HepG2 (cell line): ENCODE measurements around the gene NRL. TPM values are rescaled to one million over a fixed set of nuclear protein-coding genes. Genes with fewer than 3 reads are reported as not detected.

Experiments used
- ATAC-seq: fragments of 200-7000 bp; cut with Tn5 transposase; 3 replicates; pipeline ENCODE4 v1.9.1; 2020; ENCODE audit warnings: mild to moderate bottlenecking, moderate library complexity
- BruUV-seq: library from RNA; stranded (reverse); fragments of 400-500 nt; replicated peaks from 2 replicates; lab custom pipeline; 2021; lab: Mats Ljungman, UMichigan
- CTCF ChIA-PET: fragments of 300-600 bp; formaldehyde crosslinking; extraction: SDS; loops from one replicate; lab custom pipeline; 2021; ENCODE audit warnings: low total read pairs, inconsistent platforms, low intra/inter-chr PET ratio; lab: Yijun Ruan, JAX
- POLR2A ChIA-PET: fragments of 350-600 bp; sonication (Branson Sonifier 250); formaldehyde crosslinking; loops from one replicate; lab custom pipeline; 2020; ENCODE audit warnings: antibody characterized with exemption, inconsistent platforms; lab: Yijun Ruan, JAX
- DNase-seq: peaks from one replicate; pipeline ENCODE4 v3.0.0-alpha.2; 2015; ENCODE audit warnings: low spot score
- FAIRE-seq: peaks from 3 replicates; lab custom pipeline; 2011; peaks lifted over from hg19 to GRCh38; lab: Jason Lieb, UNC
- H2AFZ ChIP-seq: one replicate; pipeline ENCODE4 v1.6.1; 2011; ENCODE audit warnings: low read length, inconsistent platforms
- H3K27ac ChIP-seq: fragments of 300-600 bp; 3 replicates; pipeline ENCODE4 v1.8.0; 2011; ENCODE audit warnings: mixed run types, mild to moderate bottlenecking, mixed read lengths, low read length, inconsistent platforms; ENCODE audit not compliant: insufficient read depth; ENCODE audit errors: extremely low read length
- H3K27me3 ChIP-seq, 2 experiments: fragments of 200-600 bp in 1 of 2; 2 replicates in 1 of 2; 3 replicates in 1 of 2; pipeline versions ENCODE4 v1.6.0 to v1.8.0; 2011; ENCODE audit warnings: low read length in 2 of 2, mild to moderate bottlenecking in 2 of 2, moderate library complexity in 2 of 2, inconsistent platforms in 1 of 2; ENCODE audit not compliant: insufficient read depth in 2 of 2, control insufficient read depth in 1 of 2
- H3K36me3 ChIP-seq, 2 experiments: fragments of 200-600 bp in 1 of 2; replicated peaks in 1 of 2; 2 replicates in 1 of 2; 3 replicates in 1 of 2; pipeline versions ENCODE4 v1.5.1 to v1.8.0; 2011; ENCODE audit warnings: low read length in 2 of 2, inconsistent platforms in 1 of 2; ENCODE audit not compliant: insufficient read depth in 2 of 2, control insufficient read depth in 1 of 2
- H3K4me1 ChIP-seq: 2 replicates; pipeline ENCODE4 v1.5.1; 2012; ENCODE audit warnings: low read length, inconsistent platforms; ENCODE audit not compliant: insufficient read depth
- H3K4me2 ChIP-seq: 2 replicates; pipeline ENCODE4 v1.6.0; 2011; ENCODE audit warnings: low read depth, low read length, inconsistent platforms
- H3K4me3 ChIP-seq, 3 experiments: fragments of 200-600 bp in 1 of 3; sonication (generic), shearing (Covaris generic) in 1 of 3; replicated peaks in 1 of 3; 2 replicates each; pipeline ENCODE4 v1.5.1; 2011 to 2016; ENCODE audit warnings: low read length in 3 of 3, inconsistent platforms in 2 of 3, low read depth in 2 of 3, mild to moderate bottlenecking in 2 of 3, control low read depth in 1 of 3, mixed read lengths in 1 of 3; ENCODE audit not compliant: insufficient read depth in 1 of 3
- H3K79me2 ChIP-seq: one replicate; pipeline ENCODE4 v1.6.1; 2011; ENCODE audit warnings: low read length, inconsistent platforms; ENCODE audit not compliant: insufficient read depth
- H3K9ac ChIP-seq: 2 replicates; pipeline ENCODE4 v1.6.0; 2011; ENCODE audit warnings: mild to moderate bottlenecking, low read depth, low read length, inconsistent platforms; ENCODE audit not compliant: insufficient read depth
- H3K9me3 ChIP-seq: 2 replicates; pipeline ENCODE4 v1.5.1; 2012; ENCODE audit warnings: mild to moderate bottlenecking, low read length
- H4K20me1 ChIP-seq: 2 replicates; pipeline ENCODE4 v1.6.0; 2011; ENCODE audit warnings: inconsistent platforms, mild to moderate bottlenecking, low read length, moderate library complexity; ENCODE audit not compliant: insufficient read depth
- AKNA ChIP-seq: sonication (generic); formaldehyde crosslinking; IDR thresholded peaks from 2 replicates; pipeline ENCODE4 v1.4.0; 2020; ENCODE audit warnings: missing genetic modification reagents, borderline replicate concordance
- CENPBD1 ChIP-seq: sonication (generic); formaldehyde crosslinking; IDR thresholded peaks from 2 replicates; pipeline ENCODE4 v1.8.0; 2022; ENCODE audit warnings: missing genetic modification reagents, low read depth, mild to moderate bottlenecking, borderline replicate concordance
- CHD4 ChIP-seq: fragments of 200-600 bp; sonication (generic); IDR thresholded peaks from 2 replicates; pipeline ENCODE4 v1.7.0; 2017; ENCODE audit warnings: mild to moderate bottlenecking, low read length, borderline replicate concordance
- EZH2 ChIP-seq: conservative IDR thresholded peaks from 2 replicates; pipeline ENCODE4 v1.6.1; 2012; ENCODE audit warnings: mild to moderate bottlenecking, low read depth, low read length, moderate library complexity
- WIZ ChIP-seq: sonication (generic); formaldehyde crosslinking; IDR thresholded peaks from 2 replicates; pipeline ENCODE4 v1.5.1; 2020; ENCODE audit warnings: mild to moderate bottlenecking, missing genetic modification reagents
- ZMAT3 ChIP-seq: sonication (generic); formaldehyde crosslinking; conservative IDR thresholded peaks from 2 replicates; pipeline ENCODE4 v1.7.0; 2021; ENCODE audit warnings: missing genetic modification reagents
- ZNF644 ChIP-seq: IDR thresholded peaks from 2 replicates; pipeline ENCODE4 v1.6.1; 2016; ENCODE audit warnings: low read depth
- ZNF720 ChIP-seq: sonication (generic); formaldehyde crosslinking; IDR thresholded peaks from 2 replicates; pipeline ENCODE4 v1.4.0; 2020; ENCODE audit warnings: missing genetic modification reagents
- WGBS: methylation state at CpG from one replicate; pipeline ENCODE4 v1.1.6; 2017; ENCODE audit warnings: low lambda C conversion rate; 5-methylcytosine and 5-hydroxymethylcytosine counted together
- in situ Hi-C: cut with HindIII; loops from 2 replicates; pipeline ENCODE4 v1.10.0; 2017; ENCODE audit warnings: low pct_unique_long_range_greater_than_20kb; ENCODE audit not compliant: extremely low pct_ligation_motif_present
- intact Hi-C: fragments of 100-400 bp; cut with micrococcal nuclease; formaldehyde crosslinking; loops from one replicate; pipeline ENCODE4 v1.10.0; 2022; ENCODE audit not compliant: unreplicated experiment
- polyA plus RNA-seq, 8 experiments: library from polyadenylated mRNA; depleted of rRNA in 3 of 8; stranded (reverse) in 7 of 8; unstranded in 1 of 8; fragments of >200 nt; fragmentation: Illumina TruSeq in 4 of 8; extraction: Trizol in 4 of 8; gene quantifications; 2 replicates each; pipeline versions ENCODE4 v1.2.1 to v1.2.3, GENCODE V29; 2011 to 2016; ENCODE audit warnings: low read depth in 4 of 8, missing spikeins in 1 of 8, mixed read lengths in 1 of 8; ENCODE audit not compliant: insufficient read depth in 1 of 8
- total RNA-seq, 5 experiments: library from RNA; depleted of rRNA; stranded (reverse); fragments of >200 nt; fragmentation: Illumina TruSeq; extraction: Trizol; gene quantifications; 2 replicates each; pipeline ENCODE4 v1.2.3, GENCODE V29; 2016; ENCODE audit warnings: low read depth in 1 of 5
- TF ChIP-seq, protein P1 (sequence below): sonication (generic); formaldehyde crosslinking; IDR thresholded peaks from 2 replicates; pipeline ENCODE4; 2020; ENCODE audit warnings: missing genetic modification reagents, mild to moderate bottlenecking, borderline replicate concordance
- TF ChIP-seq, protein P2 (sequence below), 2 experiments: sonication (generic) in 1 of 2; formaldehyde crosslinking in 1 of 2; IDR thresholded peaks; 2 replicates each; pipeline versions ENCODE4 v1.4.0 to v1.6.1; 2018 to 2020; ENCODE audit warnings: missing genetic modification reagents in 2 of 2, borderline replicate concordance in 1 of 2, low read depth in 1 of 2, mild to moderate bottlenecking in 1 of 2, missing biosample characterization in 1 of 2

The NRL gene
- total and polyA plus RNA-seq, 2 of the 13 experiments (the other 11 are each of a cell fraction or from before 2014, with no cell fraction given): 2.5 to 4.7 TPM

DNA sequence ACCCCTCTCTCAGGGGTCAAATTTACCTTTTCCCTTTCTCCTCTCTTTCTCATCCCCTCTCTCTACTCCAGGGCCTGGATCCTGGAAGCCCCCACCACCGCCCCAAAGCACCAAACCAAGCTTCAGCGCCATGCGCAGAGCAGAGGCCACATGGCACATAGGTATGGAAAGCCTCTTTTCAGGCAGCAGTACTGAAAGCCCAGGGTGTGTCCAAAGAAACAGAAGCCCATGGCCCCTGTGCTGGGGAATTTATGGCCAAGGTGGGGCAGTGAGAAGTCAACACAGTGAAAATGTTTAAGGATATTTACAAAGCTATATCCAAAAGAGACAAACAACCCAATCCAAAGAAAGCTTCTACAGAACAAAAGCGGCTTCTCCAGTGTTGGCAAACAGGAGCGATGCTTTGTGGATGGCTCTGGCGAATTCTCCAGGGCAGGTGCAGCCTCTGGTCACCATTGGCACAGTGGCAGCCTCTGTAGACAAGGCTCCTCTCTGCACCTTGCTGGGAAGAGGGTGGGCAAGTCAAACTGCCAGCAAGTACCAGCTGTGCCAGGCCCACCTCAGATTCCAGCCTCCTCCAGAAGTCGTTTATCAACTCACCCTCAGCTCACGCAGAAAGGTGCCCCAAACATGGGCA, 48.1 kb downstream of the NRL start:
- BruUV-seq: no TSS peak
- FAIRE-seq: no peak
- H3K4me1 ChIP-seq: peaks cover 41% of the 10 kb centered on the region
- H3K9ac ChIP-seq: peak overlapping the region; percentile 25; the same call in 1 of the 2 replicates
- ChIA-PET CTCF (no interaction called here), POLR2A (interaction anchor here (0.6 to 4.7 kb wide), 10 partner anchors 9 to 176 kb away, joined by 3 to 62 read pairs (median 8); partner anchors contain the start of genes CARMIL3, DCAF11, EMC9 and IRF9)
- peaks cover 14 to 41% of the 10 kb centered on the region in 2 experiments; a peak in 3 of 5 replicates for H3K27me3 ChIP-seq
- in situ Hi-C loops (no loop called here), intact Hi-C loops (no loop called here)
- no peaks in the 10 kb centered on the region for H3K9me3 ChIP-seq
- 54% methylated on average over 8 of the region's 8 CpGs for WGBS
- peak; percentile 3; the same call in 2 of the 3 replicates for ATAC-seq
- peak overlapping the region; percentile 74 for H3K4me2 ChIP-seq
- H3K36me3 ChIP-seq: no peaks in the 10 kb centered on the region
- no peak for DNase-seq
- H3K79me2 ChIP-seq: no peaks in the 10 kb centered on the region
- H4K20me1 ChIP-seq: no peaks in the 10 kb centered on the region
- H3K4me3 ChIP-seq: peak overlapping the region in 2 of 3 experiments; percentile 6 to 49; a peak in 4 of 6 replicates
- peak overlapping the region; percentile 3 for H3K27ac ChIP-seq
- H2AFZ ChIP-seq: no peak overlapping the region
- TF ChIP-seq WIZ (CRISPR knock-in tag): 0 out of 2 replicates have a peak, but pooled peaks have one; percentile 16
- no peak for TF ChIP-seq ZNF644 (CRISPR knock-in tag)
- 0 out of 2 replicates have a peak, but pooled peaks have one; percentile 42 for TF ChIP-seq ZMAT3
- TF ChIP-seq AKNA (CRISPR knock-in tag): no peak
- peak; percentile 37; the same call in 1 of the 2 replicates for TF ChIP-seq EZH2
- TF ChIP-seq, protein P1, sequence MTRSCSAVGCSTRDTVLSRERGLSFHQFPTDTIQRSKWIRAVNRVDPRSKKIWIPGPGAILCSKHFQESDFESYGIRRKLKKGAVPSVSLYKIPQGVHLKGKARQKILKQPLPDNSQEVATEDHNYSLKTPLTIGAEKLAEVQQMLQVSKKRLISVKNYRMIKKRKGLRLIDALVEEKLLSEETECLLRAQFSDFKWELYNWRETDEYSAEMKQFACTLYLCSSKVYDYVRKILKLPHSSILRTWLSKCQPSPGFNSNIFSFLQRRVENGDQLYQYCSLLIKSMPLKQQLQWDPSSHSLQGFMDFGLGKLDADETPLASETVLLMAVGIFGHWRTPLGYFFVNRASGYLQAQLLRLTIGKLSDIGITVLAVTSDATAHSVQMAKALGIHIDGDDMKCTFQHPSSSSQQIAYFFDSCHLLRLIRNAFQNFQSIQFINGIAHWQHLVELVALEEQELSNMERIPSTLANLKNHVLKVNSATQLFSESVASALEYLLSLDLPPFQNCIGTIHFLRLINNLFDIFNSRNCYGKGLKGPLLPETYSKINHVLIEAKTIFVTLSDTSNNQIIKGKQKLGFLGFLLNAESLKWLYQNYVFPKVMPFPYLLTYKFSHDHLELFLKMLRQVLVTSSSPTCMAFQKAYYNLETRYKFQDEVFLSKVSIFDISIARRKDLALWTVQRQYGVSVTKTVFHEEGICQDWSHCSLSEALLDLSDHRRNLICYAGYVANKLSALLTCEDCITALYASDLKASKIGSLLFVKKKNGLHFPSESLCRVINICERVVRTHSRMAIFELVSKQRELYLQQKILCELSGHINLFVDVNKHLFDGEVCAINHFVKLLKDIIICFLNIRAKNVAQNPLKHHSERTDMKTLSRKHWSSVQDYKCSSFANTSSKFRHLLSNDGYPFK: peak; percentile 49; the same call in 1 of the 2 replicates
- TF ChIP-seq, protein P2, sequence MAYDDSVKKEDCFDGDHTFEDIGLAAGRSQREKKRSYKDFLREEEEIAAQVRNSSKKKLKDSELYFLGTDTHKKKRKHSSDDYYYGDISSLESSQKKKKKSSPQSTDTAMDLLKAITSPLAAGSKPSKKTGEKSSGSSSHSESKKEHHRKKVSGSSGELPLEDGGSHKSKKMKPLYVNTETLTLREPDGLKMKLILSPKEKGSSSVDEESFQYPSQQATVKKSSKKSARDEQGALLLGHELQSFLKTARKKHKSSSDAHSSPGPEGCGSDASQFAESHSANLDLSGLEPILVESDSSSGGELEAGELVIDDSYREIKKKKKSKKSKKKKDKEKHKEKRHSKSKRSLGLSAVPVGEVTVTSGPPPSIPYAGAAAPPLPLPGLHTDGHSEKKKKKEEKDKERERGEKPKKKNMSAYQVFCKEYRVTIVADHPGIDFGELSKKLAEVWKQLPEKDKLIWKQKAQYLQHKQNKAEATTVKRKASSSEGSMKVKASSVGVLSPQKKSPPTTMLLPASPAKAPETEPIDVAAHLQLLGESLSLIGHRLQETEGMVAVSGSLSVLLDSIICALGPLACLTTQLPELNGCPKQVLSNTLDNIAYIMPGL (CRISPR knock-in tag; IDR thresholded peaks at IDR 0.05; ENCODE audit: borderline replicate concordance in 1 of 2, low read depth in 1 of 2): 0 out of 4 replicates have a peak, but pooled peaks of 1 of the 2 experiments have one; percentile 13
- no peak for TF ChIP-seq CHD4
- 0 out of 2 replicates have a peak, but pooled peaks have one; percentile 80 for TF ChIP-seq ZNF720 (CRISPR knock-in tag)
- TF ChIP-seq CENPBD1 (CRISPR knock-in tag): no peak
